Vagina (tissue), 2 donors: ENCODE results near the gene MED20. TPM values are rescaled to one million over a fixed set of nuclear protein-coding genes. Genes with fewer than 3 reads are reported as not detected.

Experiments used
- DNase-seq, 2 donors: peaks; one replicate each; pipeline ENCODE4 v3.0.0-alpha.2; 2017; ENCODE audit errors: extremely low spot score in 2 of 2
- H3K27ac ChIP-seq: fragments of 200-600 bp; sonication (generic); one replicate; pipeline ENCODE4 v1.5.1; 2019
- H3K27me3 ChIP-seq: fragments of 200-600 bp; sonication (generic); one replicate; pipeline ENCODE4 v1.5.1; 2019
- H3K36me3 ChIP-seq, 2 donors: fragments of 200-600 bp; sonication (generic); one replicate each; pipeline ENCODE4 v1.5.1; 2017 to 2019
- H3K4me1 ChIP-seq: fragments of 200-600 bp; sonication (generic); one replicate; pipeline ENCODE4 v1.5.1; 2019
- H3K4me3 ChIP-seq, 2 donors: fragments of 200-600 bp; sonication (generic); 1 replicate in 1 of 2; 2 replicates in 1 of 2; pipeline ENCODE4 v1.5.1; 2016 to 2019
- H3K9me3 ChIP-seq: fragments of 200-600 bp; sonication (generic); one replicate; pipeline ENCODE4 v1.5.1; 2019
- CTCF ChIP-seq, 3 experiments: fragments of 450-650 bp in 2 of 3; fragments of 200-600 bp in 1 of 3; sonication (generic) in 1 of 3; IDR thresholded peaks; one replicate each; pipeline ENCODE4 v1.5.1; 2017 to 2019; ENCODE audit warnings: antibody characterized with exemption in 3 of 3, mild to moderate bottlenecking in 2 of 3, moderate library complexity in 2 of 3
- POLR2A ChIP-seq, 2 donors: fragments of 450-650 bp; IDR thresholded peaks; one replicate each; pipeline ENCODE4 v1.6.1; 2017; ENCODE audit warnings: antibody characterized with exemption in 2 of 2, mild to moderate bottlenecking in 2 of 2, moderate library complexity in 2 of 2
- POLR2AphosphoS5 ChIP-seq, 2 donors: sonication (generic); formaldehyde crosslinking; IDR thresholded peaks; one replicate each; pipeline ENCODE4 v1.9.0; 2017; ENCODE audit warnings: antibody characterized with exemption in 2 of 2, mild to moderate bottlenecking in 2 of 2, low read depth in 1 of 2; ENCODE audit not compliant: insufficient read depth in 1 of 2
- intact Hi-C: fragments of 100-400 bp; cut with DNase I; formaldehyde crosslinking; loops from one replicate; pipeline ENCODE4 v1.15.1; 2023
- small RNA-seq: library from RNA; depleted of rRNA; stranded (forward); fragments of <200 nt; gene quantifications from one replicate; pipeline ENCODE3, GENCODE V24; 2016
- total RNA-seq: library from RNA; depleted of rRNA; stranded (reverse); fragments of >200 nt; gene quantifications from one replicate; pipeline ENCODE4 v1.2.3, GENCODE V29; 2016

The MED20 gene
- total RNA-seq, 1 donor from 2014 or later = 9.6 TPM

- Histone ChIP-seq H3K27ac (no peak overlapping the region), H3K36me3 (no peaks in the 10 kb centered on the region), H3K4me3 (no peak overlapping the region), H3K4me1 (no peaks in the 10 kb centered on the region), H3K9me3 (no peaks in the 10 kb centered on the region), H3K27me3 (no peaks in the 10 kb centered on the region)
- TF ChIP-seq POLR2AphosphoS5 (IDR thresholded peaks at IDR 0.05; ENCODE audit: insufficient read depth in 1 of 2, low read depth in 1 of 2) (no peak), CTCF (IDR thresholded peaks at IDR 0.05) (no peak), POLR2A (IDR thresholded peaks at IDR 0.05) (no peak)
- intact Hi-C loops = no loop called here
- DNase-seq = no peak
Observed at GRCh38 chr6:41858703-41859102, 62.2 kb downstream of the MED20 start.

Small RNAs within 50 kb of the gene (small RNA-seq; reads per million reads assigned to genes)
- not detected for gene RF00019

Other genes with a start within 250 kb of the MED20 start
- 37.8 TPM for gene TFEB, start 185.5 kb downstream of the MED20 start, total RNA-seq
- 3.4 TPM for gene PGC, start 173.7 kb downstream of the MED20 start, total RNA-seq
- gene FRS3, start 141.2 kb downstream of the MED20 start, total RNA-seq = 4.4 TPM
- gene PRICKLE4, start 140.4 kb downstream of the MED20 start, total RNA-seq = 10.1 TPM
- gene TOMM6, start 133.4 kb downstream of the MED20 start, total RNA-seq = 105 TPM
- gene USP49, start 25.8 kb downstream of the MED20 start, total RNA-seq = 9.1 TPM
- gene BYSL, start 360 bp upstream of the MED20 start, total RNA-seq = 16.0 TPM
- gene CCND3, start 20.7 kb upstream of the MED20 start, total RNA-seq = 122 TPM
- gene TAF8, start 129.4 kb upstream of the MED20 start, total RNA-seq = 35.6 TPM
- gene C6orf132, start 221.5 kb upstream of the MED20 start, total RNA-seq = 78.6 TPM